HG03520 (cell line): ENCODE measurements around the gene DUSP7.
A peak's percentile ranks its signal among the peaks of the same experiment; 100 is the strongest.

ENCODE experiments used
- ATAC-seq: cut with Tn5 transposase; IDR thresholded peaks from one replicate; pipeline ENCODE4 v1.9.1; 2021; ENCODE audit warnings: mild to moderate bottlenecking, moderate library complexity; ENCODE audit not compliant: unreplicated experiment

The DUSP7 gene, protein sequence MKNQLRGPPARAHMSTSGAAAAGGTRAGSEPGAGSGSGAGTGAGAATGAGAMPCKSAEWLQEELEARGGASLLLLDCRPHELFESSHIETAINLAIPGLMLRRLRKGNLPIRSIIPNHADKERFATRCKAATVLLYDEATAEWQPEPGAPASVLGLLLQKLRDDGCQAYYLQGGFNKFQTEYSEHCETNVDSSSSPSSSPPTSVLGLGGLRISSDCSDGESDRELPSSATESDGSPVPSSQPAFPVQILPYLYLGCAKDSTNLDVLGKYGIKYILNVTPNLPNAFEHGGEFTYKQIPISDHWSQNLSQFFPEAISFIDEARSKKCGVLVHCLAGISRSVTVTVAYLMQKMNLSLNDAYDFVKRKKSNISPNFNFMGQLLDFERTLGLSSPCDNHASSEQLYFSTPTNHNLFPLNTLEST

DNA sequence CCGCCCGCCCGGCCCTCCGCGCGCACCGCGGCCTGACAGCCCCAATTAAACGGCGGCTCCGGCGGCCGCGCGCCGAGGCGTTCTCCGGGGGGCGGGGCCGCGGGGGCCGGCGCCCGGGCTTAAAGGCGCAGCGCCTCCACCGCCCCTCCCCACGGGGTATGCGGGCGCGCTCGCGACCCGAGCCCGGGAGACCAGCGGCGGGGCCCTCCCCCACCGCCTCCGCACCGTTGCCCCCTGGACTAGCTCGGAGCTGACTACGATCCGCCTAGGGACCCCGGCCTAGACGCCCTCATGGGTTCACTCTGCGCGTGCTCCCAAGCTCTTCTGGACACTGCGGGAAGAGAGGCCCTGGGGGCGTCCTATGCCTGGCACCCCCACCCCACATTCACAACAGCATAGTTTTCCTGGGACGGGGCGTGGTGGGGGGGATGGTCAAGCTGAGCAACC, at the start of gene DUSP7:
Gene DUSP7, minus strand, starts transcription at position 51 of the 447 bp plus-strand sequence. CDS start 205 bp downstream, outside the sequence.
- ATAC-seq: peak; percentile 24

DNA sequence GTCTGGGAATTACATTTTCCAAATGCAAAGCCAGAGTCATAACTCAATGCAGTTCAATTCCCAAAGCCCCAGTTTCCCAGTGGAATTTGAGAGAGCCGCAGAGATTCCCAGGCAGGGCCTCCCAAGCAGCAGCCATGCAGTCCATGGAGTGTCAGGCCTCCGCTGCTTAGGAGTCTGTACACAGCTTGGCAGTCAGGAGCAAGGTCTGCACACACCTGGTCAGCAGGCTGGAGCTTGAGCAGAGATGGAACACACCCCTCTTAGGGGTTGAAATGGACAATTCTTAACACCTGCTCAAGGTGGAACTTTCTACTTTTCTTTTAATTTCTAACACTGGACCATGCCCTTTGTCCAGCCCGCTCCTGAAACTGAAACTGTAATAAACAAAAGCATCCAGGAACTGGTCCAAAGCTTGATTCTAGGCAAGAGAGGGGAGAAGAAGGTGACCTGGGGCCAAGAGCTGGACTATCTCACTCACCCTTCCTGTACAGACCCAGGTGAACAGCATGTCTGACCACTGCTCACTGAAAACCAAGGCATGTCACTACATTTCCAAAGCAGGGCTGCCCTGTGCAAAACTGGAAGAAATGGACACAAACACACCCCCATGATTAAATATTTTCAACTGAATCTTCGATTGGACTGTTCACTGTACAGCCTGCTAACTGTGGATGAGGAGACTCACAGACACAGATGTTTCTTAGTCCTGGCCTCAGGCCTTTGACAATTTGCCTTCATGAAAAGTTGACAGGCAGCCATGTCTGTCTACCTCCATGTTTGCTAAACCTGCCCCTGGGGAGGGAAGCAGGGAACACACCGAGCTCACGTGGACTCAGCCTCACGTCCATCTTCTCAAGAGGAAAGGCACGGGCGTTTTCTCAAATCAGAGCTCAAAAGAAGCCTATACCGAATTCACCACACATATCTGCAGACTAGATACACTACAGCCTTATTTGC, 48.6 kb upstream of the DUSP7 start:
- no peak for ATAC-seq

DNA sequence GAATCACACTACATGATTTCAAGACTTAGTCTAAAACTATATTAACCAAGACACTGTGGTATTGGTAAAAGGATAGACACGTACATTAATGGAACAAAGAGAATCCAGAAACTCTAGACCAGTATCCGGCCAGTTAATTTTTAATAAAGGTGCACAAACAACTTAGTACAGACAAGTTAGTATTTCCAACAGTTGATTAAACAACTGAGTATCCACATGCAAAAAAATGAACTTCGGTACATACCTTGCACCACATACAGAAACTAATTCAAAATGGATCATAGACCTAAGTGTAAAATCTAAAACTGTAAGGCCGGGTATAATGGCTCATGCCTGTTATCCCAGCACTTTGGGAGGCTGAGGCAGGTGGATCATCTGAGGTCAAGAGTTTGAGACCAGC, 46.6 kb upstream of the DUSP7 start:
- no peak for ATAC-seq

DNA sequence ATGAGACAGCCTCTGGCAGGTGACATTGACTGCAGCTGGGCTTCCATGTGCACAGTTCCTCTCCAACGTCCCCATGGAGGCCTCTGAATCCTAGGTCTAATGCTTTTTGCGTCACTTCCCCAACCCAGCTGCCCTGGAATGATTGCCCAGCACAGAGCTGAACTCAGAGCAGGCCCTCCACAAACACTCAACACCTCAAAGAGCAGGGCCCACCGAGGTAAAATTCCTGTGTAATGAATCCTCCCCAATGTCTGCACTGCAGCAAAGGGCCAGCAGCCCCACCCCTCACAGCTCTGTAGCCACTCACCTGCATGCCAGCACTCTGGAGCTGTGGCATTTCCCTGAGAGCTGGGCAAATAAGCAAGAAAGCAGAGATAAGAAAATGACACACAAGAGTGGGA, 42.6 kb upstream of the DUSP7 start:
- no peak for ATAC-seq

DNA sequence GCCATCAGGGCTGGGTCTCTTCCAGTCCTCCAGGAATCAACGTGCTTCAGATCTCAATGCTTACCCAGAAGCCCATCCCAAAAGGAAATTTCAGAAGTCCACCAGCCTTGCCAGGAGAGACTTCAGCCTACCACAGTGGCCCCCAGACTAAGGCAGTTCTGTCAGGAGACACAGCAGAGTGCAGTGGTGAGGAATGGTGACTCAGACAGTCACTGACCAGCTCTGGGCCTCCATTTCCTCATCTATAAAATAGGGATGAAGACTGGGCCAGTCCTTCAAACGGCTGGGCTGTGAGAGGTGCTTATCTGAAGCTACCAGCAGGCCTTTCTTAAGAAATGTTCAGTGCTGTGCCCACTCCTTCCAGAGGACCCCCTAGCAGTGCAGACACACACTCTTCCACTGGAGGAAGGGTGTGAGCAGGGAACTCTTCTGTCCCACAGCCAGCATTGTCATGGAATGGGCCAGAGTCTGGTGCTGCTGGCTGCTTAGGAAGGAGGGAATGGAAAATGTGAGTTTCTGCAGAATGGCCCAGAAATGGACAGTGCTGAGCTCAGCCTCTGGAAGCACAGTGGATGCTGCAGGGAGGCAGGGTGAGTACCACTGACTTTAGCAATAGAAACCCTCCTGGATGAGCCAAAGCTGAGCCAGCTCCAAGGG, 41.6 kb upstream of the DUSP7 start:
- ATAC-seq: no peak

DNA sequence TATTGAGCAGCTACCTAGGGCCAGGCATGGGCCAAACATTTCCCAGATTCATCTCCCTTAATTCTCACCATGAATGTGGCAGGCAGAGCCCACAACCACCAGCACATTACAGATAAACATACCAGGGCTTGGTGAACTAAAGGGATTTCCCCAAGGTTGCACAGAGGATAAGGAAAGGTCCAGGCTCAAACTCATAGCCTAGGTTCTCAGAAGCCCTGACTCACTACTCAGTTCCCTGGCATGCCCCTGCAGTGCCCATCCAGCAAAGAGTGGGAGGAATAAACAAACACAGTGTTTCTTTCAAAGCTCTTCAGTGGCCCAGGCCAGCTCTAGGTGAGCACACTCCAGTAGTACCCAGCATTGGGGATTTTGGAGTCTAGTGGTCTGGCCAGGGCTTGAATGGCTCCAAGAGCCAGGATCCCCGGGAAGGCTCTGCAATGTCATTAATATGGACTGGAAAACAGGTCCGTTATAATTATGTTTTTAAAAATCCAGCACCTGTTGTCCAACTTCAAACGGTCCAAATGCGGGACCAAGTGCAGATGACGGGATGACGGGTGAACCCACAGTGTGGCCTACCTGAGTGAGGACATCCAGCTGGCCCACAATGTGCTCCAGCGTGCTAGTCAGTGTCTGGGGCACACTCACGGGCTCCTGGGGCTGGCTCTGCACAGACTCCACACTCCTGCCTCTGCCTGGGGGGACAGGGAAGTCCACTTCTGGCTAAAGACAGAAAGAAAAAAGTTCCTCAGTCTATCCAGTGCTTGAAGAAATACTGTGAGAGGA, 39.8 kb upstream of the DUSP7 start:
- no peak for ATAC-seq

DNA sequence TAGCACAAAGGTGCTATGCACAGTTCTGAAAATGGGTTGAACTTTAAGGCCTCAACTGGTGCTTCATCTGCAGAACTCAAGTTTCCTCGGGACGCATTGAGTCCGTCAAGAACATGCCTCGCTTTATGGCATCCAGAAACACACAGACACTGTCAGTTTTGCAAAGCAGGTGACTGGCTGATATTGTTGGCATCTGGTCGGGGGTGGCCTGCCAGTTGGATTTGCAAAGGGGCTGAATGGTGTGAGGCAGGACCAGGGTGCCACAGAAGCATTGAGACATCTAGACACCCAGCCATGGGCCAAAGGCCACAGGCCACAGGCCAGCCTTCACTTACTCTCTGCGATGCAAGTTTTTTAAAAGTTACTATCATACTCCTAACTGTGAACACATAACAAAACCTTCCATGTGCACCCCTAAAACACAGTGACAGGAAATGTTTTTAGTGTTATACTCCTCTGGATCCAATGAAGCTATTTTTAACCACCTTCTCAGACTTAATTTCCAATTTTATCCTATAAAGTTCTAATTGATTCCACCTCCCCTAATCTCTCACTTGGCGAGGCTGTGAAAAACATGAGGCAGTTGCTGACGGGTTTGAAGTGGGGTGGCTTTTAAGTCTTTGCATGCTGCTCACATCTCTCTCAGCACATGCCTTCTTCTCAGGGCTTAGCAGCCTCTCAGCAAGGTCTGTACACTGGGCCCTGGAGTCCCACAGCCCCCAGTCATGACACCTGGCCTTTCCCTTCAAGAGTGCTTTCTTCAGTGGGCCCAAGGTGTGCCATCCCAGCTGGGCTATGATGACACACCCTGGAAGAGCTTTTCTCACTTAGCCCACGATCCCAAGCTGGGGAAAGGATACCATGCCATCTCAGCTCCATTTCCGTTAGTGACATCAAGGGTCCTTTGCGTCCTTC, 38.5 kb upstream of the DUSP7 start:
- ATAC-seq: no peak

DNA sequence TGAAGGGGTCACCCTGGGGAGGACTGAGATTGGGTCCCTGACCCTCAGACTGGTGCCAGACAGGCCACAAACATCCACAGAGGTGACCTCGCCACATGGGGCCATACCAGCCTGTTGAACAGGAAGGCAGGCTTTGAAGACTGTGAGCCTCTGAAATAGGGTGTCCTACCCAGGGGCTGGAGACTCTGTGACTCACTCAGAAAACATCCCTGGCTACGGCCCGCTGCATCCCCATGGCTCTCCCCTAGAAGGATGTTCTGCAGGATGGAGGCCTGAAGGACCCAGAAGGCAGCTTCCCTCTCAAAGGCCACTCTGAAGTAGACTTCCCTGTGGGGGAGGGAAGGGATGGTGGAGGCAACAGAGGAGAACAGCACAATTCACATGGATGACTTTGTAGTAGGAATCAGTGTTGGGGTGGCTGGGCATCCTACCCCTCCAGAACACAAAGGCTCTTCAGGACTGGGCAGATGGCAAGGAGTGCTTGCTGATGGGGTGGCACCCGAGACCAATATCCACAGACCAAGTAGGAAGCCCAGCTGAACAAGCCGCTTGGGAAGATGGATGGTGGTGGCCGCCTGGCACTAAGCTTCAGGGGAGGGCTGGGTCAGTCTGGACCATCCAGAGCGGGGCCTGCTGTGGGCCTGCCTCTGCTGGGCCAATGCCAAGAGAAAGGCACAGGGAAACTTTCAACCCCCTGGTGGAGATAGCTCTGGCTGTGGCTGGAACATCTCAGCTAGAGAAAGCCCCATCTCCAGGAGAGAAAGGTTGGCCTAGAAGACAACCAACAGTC, 37.6 kb upstream of the DUSP7 start:
- ATAC-seq: no peak

DNA sequence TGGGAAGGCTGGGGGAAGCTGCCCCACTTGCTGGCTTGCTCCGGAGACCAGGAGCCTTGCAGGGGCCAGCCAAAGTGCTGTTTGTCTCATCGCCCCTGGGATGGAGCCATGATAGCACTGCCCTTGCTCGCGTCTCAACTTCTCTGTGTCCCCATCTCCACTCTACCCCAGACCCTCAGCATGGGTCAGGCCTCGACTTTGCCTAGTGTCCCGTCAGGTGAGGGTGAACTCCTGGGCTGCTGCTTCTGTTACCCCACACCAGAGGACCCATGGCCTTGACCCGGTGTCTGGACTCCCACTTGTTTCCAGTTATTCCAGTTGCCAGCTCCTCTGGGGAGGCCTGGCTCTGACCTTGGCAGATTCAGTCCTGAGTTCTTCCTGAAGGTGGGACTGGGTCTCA, 36.5 kb upstream of the DUSP7 start:
- no peak for ATAC-seq

DNA sequence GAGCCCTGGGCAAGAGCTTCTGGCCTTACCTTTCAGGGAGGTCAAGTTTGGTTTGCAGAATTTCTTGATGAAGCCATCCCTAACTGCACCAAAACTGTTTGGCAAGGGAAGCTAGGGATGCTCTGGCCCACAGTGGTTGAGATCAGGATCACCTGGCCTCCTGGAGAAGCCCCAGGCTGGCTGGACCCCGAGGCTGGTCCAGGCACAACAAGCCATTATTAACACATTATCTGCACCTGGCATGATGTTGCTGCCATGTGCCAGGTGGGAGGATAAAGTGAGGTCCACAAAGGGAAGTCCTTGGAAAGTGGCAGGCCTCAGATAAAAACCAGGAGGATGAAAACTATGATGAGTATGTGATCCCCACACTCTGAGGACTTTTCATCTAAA, 35.9 kb upstream of the DUSP7 start:
- ATAC-seq: no peak

DNA sequence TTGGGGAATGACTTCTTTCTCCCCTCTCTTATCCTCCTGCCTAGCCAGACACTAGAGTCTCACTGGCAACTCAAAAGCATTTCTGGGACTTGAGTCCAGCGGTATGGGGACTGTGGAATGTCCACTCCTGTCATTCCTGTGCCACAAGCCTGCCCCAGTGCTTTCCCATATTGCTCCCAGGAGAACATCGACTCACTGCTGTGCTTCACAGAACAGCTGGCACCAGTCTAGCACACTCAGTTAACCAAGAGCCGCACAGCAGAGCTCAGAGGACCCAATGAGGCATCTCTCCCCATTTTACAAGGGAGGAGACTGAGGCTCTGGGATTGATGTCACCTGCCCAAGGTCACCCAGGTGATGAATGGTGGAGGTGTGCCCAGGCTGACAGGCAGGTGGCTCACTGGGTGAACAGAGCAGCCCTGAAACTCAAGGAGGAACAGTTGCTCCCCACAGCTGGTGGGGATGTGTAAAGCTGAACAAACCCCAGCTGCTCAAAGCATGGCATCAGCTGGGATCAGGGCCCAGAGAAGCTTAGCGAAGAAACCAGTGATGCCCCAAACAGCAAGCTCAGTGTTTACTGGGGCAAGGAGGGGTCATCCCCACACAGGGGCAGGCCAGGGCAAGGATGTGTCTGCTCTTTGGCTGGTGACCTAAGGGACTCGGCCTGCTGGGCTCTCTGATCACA, 35.4 kb upstream of the DUSP7 start:
- no peak for ATAC-seq

DNA sequence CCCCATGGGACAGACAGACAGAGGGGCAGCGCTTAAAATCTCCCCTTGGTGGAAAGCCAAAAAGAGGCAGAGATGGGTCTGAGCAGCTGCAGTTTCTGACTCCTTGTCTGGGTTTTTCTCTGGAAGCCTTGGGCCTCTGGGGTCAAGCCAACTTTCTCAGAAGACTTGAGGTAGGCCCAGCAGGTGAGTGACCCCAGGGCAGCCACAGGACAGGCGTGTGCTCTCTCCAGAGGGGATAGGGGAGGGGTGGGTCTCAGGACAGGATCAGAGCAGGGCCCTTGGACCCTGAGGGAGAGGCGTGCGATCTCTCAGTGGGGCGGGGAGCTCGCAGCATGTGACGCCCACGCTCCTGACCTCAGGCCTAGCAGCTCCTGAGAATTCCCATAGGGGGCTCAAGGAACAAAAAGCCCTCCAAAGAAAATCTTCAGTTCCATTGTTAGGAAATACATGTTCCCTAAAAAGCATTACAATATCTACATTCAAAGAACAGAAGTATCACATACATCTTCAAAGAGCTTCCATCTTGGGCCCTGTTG, 34.6 kb upstream of the DUSP7 start:
- ATAC-seq: no peak

DNA sequence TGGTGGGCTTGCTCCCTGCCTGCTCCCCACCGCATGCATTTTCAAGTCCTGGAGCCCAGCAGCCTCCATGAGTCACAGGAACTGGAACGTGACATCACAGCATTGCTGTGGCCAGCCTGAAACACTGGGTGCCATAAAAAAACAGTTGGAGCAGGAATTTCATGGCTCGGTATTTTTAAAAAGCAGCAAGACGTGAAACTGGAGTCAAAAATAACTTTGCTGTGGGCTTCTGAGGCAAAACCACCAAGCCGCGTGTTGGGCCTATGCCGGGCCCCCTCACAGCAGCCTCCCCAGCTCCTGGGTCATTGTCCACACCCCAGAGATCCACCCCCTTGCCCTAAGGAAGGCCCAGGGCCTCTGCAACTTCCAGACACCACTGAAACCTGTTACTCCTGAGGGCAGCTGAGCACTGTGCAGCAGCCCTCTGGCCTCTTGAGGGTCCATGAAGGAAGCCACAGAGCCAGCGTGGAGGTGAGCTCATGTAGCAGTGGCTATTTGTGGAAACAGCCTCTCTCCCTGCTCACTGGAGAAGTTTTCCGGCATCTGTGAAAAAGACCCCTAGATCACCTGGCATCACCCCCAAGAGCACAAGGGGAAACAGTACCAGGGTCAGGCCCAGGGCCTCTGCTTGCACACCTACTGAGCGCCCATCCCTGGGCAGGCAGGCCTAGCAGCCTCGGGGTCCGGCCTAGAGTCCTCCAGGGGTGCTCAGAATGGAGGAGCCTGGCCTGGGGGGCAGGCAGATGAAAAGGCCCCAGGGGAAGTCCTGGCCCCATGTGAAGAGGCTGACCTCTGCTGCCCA, 34.0 kb upstream of the DUSP7 start:
- no peak for ATAC-seq

DNA sequence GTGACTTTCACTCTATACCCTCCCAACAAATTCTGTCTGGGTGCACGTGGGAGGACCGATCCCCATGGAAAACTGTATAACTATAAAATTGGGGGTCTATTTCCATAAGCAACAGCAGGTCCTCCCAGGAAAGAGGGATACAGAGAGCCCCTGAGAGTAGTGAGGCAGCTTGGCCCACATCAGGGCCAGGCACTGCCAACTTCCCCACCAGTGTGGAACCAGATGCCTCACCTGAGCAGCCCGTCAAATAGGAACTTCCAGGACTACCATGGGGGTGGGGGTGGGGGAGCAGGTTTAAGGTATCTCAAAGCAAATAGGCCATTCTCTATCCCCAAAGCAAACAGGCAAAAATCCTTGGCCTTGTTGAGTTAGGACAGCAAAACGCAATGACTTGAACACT, 33.3 kb upstream of the DUSP7 start:
- ATAC-seq: no peak

DNA sequence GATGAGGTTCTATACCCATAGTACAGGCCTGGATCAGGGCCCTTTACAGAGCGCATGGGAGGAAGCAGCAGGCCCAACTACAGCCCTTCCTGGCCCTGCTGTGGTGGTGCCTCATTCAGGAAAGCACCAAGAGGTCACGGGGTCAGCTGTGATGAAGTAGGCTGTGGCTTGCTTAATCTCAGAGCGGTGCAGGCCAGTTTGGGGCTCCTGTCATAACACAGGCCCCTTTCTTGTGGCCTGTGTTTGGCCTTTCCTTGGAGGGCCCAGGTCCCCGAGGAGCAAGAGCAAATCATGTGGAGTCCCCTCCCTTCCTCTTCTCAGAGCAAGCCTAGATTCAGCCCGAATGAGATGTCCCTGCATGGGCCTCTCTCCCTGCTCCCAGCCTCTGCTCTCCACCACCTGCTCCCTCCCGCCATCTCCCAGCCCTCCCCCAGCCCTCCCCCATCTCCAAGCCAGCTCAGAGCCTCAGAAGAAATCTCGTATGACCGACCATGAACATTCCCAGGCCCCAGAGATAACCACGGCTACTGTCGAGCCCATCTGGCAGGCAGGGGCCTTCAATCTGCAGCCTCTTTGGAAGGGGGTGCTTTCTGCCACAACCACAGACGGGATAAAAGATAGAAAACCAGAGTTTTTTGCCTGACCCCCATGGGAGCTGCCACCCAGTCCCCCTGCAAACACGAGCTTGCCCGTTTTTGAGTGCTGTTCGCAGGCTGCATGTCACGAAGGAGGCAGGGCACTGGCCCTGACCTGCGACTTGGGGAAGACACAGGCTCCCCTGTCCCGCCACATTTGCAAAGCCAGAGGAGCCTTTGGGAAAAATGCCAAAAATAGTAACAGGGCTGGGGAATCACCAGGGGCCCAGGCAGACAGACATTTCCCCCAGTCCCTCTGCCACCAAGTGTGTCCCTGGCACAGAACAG, 32.3 kb upstream of the DUSP7 start:
- no peak for ATAC-seq

DNA sequence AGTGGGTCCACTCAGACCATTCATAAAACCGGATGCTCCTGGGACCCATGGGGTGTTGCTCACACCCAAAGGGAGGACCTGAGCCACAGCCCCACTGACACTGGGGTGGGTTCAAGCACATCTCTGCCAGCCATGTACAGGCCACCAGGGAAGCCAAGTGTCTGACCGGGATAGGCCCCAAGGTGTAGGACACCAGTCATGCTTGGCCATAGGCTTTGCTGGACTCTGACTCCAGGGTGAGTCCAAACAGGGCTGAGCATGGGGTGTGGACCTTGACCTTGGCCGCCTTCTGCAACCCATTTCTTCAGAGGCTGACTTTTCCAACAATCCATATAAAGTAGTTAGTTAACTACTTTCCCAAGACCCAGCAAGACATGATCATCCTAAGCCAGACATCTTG, 31.4 kb upstream of the DUSP7 start:
- no peak for ATAC-seq
